Activated CD4-positive, alpha-beta T cell treated with anti-CD3 and anti-CD28 coated beads, Interleukin-2, Interleukin-4, amounts not matched to agents 100 ng/mL and 50 ng/mL, durations not matched to agents 16 hours and 8 hours (primary cell): ENCODE measurements around the gene P4HA2.

Experiments used
- DNase-seq: peaks from one replicate; pipeline ENCODE4 v3.0.0-alpha.2; 2020; ENCODE audit warnings: low spot score

The P4HA2 gene

DNA sequence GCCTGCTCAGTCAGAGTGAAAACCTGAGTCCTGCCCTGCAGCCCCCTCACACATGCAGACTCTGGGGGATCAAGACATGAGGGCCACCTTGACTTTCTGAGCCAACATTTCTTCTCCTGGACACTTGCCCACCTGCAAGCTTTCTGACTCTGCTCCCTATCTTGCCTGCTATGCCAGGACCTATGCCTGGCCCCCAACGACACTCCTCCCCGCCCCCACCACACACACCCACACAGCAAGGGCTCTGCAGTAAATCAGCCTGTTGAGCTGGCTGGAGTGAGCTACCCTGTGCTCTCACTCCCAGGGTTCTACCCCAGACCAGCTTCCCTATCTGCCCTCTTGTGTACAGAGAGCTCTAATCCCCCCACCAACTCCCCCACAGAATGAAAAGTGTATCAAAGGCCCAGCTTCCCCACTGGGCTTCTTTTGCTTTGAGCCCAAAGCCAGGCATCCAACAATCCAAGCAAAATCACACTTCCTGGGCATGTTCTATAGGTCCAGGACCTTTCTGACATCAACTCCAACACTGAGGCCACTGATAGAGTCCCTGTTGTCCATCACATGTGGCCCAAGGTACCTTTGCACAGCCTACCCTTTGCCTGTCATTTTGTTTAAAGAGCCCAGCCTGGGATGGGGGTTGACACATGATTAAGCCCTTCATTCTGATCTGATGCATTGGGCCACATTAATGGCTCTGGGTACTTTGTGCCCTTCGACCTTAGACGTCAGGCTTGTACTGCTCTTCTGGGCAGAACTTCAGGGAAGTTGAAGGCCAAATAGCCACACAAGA lies 37.1 kb upstream of the P4HA2 start:
- no peak for DNase-seq

DNA sequence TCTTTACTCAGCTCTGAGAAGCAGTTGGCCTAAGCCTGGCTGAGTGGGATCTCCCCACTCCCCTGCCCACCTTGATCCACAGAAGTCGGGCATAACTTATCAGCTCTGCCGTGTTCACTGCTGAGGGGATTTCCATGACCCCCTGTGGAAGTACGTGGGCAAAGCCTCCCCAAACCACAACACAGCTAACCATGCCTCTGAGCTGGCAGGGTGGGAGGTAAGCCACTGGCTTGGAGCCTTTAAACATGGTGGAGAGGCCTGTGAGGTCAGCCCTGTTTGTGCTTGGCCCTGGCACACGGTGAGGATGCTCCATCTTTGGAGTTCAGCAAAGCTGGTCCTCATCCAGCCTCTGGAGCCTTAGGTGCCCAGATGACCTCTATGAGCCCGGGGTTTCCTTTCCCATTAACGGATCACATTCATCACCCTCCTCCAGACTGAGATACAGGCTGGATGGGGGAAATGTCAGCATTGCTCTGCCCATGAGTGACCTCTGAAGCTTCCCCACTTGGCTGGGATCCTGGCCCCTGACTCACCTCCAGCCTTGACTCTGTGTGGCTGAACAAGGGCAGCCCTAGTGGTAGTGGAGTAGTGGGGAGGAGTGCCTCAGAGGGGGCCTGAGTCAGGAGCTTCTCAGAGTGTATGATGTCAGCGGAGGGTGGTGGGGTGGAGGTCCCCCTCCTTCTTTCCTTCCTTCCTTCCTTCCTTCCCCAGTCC lies 36.1 kb upstream of the P4HA2 start:
- no peak for DNase-seq

- no peak for DNase-seq
Observed at GRCh38 chr5:132262882-132263547, 35.4 kb upstream of the P4HA2 start.

DNA sequence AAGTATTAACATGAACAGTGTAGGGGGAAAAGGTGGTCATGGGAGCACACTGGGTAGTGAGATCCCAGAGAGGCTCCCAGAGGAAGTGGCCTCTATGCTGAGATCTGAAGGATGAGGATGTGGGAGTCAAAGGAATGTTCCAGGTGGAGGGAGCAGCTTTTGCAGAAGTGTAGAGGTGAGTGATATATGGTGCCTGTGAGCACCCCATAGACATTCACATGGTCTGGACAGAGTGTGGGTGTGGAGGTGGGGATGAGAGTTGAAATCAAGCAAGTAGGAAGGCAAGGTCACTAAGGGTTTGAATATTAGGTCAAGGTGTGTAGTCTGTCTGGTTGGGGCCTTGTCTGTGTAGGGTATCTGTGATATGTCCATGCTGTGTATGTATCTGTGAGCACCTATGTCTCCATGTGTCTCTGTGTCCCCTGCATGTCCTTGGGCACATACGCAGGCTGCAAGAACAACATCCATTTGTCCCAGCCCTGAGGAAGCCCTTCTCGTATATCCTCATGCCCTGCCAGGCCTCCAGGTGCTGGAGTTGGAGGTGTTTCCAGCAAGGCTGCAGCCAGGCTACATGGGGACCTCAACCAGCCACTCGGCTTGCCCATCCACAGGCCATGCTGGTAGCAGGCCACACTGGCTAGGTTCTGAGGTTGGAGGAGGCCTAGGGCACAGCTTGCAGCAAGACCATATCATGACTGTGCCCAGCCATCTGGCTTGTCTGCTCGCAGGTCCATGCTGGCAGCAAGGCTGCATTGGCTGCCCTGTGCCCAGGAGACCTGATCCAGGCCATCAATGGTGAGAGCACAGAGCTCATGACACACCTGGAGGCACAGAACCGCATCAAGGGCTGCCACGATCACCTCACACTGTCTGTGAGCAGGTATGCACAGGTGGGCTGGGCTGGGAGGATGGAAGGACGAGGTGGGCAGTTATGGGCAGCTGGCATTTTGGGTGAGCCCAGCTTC lies 34.5 kb upstream of the P4HA2 start:
- no peak for DNase-seq

DNA sequence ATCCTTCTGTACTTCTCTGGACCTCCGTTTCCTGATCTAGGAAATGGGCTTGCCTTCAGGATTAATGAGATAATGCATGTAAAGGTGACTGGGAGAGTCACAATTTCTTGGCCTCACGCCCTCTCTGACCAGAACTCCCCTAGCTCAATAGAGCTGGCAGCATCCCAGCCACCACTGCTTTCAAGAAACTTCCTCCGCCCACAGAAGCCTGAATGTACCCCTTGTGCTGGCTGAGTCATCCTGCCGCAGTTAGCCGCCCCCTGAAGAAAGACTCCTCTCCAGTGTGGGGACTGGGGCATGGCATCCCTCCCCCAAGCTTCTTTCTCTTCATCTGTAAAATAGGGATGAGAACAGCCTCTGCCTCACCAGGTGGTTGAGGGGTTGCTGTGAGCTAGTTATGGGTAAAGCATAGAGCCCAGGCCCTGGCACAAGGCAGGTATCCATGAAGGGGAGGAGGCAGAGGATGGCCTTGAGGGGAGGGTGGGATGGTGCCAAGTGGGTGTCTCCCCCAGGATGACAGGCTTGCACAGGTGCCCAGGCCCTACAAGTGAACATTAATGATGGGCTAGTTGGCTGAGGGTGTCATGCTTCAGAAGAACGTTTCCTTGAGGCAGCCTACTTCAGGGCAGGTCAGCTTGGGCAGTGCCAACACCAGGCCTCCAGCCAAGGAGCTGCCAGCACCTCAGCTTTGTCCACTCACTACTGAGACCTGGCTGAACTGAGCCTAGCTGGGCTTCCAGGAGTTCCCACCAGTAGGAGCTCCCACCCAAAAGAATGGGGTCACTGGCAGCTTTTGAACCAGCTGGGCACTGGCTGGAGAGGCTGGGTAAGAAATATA lies 33.3 kb upstream of the P4HA2 start:
- DNase-seq, result no peak

- no peak for DNase-seq
Observed at GRCh38 chr5:132260051-132260450, 32.4 kb upstream of the P4HA2 start.

DNA sequence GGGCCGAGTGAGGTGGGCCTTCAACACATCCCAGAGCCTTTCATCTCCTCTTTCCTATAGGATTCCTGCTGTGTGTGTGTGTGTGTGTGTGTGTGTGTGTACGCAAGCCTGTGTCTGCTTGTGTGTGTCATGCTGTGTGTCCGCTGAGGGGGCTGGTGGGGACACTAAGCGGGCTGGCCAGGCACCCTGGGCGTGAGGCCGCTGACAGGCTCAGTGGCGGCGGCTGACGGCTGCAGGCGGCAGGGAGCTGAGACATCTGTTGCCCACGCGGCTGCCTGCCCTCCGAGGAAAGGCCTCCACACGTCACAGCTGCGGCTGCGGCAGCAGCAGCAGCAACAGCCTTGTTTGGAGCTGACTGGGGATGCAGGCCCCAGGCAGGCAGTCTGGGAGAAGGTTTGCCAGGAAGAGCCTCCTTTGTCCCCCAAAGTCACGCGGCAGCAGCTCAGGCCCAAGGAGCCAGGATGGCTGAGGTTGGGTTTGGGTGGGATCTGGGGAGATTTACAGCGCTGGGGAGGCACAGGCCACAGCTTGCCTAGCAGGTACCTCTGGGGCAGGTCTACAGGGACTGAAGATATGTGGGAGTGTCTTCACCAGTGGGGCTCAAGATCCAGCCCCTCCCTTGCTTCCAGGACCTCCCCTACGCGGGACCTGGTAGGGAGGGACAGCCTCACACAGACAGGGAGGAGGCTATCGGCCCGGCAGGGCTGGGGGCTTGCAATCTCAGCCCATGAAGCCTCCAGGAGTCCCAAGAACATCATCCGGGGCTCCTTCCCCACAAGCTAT lies 31.6 kb upstream of the P4HA2 start:
- DNase-seq, result no peak

DNA sequence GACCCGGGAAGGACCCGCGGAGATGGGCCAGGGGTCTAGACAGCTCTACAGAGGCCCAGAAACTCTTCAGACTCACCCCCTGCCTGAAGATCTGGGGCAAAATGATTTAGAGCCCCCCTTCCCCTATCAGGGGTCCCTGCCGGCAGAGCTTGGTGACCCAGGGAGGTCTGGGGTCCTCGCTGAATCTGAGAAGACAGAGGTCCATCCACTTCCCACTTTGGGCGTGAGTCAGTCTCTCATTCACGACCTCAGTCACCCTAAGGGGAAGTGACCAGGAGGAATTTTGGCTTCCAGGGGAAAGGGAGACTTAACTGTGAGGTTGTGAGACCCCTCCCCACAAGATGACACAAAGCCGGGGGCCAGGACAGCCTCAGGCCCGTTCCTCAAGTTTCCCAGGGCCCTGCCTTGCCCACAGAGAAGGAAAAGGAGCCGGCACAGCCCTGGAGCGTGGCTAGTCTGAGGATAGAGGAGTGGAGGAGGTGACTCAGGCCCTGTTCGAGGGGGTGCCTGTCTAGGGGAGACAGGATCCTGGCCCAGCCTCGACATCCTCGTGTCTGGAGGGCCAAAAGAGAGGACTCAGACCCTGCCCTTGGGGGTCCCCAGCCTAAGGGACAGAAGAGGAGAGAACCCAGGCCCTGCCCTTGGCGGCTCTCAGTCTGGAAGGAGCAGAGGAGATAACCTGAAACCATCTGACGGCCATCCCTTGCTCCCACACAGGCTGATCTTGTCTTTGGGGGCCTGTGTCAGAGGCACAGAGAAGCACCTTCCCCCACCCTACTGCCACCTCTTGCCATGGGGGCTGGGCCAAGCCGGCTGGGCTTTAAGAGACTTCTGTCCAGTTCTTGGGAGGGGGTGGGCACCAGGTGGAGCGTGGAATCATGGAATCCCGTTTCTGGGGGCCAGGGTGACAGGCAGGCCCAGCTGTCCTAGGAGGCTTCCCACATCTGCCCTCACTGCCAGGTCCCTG lies 30.7 kb upstream of the P4HA2 start:
- no peak for DNase-seq

DNA sequence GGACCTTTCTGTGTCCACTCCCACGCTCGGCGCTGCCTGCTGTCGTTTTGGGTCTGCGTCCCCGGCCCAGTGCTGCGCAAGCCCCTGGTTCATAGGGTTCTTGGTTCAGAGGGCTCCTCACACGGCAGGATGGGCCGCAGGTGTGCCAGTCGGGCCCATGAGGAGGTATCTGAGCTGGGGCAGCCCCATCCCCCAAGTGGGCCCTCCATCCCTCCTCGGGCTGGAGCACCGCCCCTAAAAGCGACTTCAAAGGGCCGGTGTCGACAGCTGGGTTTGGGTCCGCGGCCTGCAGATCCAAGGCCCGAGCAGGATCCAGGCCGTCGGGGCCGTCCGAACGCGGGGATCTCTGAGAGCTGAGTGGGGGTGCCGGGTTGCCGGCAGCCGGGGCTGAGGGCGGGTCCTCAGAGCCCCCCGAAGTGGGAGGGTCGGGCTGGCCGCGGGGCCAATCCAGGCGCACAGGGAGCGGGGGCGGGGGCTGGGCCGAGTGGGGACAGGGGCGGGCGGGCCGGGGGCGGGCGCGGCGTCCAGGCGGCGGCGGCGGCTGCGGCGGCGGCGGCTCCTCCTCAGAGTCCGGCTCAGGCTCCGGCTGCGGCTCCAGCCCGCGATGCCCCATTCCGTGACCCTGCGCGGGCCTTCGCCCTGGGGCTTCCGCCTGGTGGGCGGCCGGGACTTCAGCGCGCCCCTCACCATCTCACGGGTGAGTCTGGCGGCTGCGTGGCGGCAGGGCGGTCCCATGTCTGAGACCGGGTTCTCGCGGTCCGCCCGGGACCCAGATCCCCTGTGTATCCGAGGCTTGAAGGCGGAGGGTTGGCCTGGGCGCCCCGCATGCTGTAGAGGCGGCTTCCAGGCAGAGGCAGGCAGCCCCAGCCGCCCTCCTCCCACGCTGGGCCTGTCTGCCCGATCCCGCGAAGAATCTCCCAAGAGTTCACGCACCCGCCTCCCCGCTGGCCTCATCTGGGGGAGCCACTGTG lies 29.8 kb upstream of the P4HA2 start, which contains the start of gene PDLIM4:
Gene PDLIM4, plus strand, starts transcription at position 566 of the 971 bp plus-strand sequence. Its CDS starts 39 bp downstream, at position 605.
- DNase-seq, result no peak

DNA sequence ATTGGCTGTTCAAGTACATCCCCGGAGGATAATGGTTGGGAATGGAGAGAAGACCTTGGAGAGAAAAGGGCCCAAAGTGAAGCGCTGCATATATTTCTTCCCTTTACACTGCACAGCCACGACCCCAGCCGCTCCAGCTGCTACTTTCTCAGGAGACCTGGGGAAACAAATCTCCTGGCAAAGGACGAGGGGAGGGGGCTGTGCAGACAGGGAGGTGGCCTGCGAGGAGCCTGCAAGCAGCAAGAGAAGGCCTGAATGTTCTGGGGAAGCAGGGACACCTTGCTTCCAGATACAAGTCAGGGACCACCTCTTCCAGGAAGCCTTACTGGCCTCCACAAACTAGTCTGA lies 29.1 kb upstream of the P4HA2 start:
- no peak for DNase-seq

GRCh38 chr5:132256086-132256782 lies 28.6 kb upstream of the P4HA2 start:
- no peak for DNase-seq

DNA sequence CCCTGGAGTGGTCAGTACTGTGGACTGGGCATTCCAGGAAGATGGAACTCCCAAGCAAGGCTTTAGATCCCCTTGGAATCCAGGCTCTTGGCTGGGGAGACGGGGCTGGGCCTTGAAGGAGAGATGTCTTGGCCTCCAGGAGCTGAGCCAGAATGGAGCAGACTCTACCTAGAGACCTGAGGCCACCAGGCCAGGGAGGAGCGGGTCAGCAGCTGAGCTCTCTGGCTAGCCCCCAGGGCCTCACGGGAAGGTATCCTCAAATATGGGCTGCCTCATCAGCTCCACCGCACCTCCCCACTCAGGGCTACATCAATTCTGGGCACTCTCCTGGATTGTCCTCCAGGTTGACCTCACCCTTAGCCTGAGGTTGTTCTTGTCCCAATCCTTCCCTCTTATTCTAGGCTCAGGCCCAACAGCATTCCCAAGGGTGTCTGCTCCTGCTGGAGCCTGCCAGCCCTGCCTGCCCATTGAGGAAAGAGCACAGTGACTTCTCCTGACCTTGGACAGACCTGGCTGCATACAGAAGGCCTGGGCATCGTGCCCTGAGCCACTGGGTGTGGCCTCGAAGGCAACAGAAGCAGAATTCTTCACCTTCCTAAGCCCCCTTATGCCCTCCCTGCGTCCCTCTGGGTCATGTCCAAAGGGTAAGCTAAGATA lies 26.8 kb upstream of the P4HA2 start:
- DNase-seq, result no peak

DNA sequence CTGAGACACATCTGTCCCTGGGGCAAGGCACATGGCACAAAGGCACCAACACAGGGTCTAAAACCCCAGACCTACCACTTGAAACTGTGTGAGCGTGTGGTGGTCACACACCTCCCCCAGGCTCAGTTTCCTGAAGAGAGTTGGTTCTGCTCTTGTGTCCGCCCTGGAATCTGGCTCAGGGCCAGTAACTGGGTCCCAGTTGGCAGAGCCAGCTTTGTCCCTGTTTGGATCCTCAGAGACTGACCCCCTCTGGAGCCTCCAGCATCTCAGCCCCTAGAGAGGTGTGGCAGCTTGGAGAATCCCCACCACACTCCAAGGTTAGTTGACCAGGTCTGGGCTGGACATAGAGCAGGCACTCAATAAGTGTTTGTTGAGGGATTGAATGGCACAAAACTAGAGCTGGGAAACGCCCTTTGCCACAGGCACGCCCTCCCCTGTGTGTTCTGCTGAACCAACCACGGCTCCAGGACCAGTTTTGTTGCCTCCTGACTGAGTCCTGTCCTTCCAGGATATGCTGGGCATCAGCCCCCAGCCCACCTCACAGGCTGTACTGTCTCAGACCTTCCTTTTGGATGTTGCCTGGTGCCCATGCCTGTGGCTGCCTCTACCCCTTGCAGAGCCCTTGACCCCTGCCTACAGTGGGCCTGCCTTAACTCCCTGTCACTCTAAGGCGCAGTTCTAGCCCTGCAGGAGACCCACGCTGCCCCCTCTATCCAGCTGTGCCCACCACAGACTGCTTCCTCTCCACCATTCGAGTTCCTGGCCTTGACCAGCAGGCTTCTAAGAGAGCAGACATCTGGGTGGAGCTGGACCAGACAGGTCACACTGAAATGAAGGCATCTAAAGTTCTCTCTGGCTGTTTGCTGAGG lies 26.0 kb upstream of the P4HA2 start:
- no peak for DNase-seq

DNA sequence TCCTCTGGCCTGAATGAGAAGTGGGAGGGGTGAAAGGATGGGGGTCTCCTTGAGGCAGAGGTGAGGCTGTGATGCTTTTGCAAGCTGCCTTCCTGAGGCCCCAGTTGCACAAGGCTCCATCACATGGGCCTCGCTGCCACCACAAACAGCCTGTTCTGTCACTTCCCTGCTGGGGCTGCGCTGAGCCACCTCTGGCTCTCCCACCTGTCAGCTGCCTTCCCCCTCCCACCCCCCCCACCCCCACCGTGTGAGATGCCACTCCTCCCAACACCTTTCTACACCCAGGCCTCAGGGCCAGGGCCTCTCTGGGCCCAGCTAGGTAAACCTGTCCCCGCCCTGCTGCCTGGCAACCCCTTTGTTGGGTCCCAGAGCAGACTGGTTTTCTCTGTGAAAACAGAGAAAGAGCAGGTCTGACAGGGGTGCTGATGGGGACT lies 25.4 kb upstream of the P4HA2 start:
- DNase-seq, result no peak

- DNase-seq, result no peak
Observed at GRCh38 chr5:132251220-132251725, 23.6 kb upstream of the P4HA2 start.
